OCI-LY7 (cell line): ENCODE measurements around the gene RASAL2. TPM values are rescaled to one million over a fixed set of nuclear protein-coding genes. Genes with fewer than 3 reads are reported as not detected.

Source experiments
- BruUV-seq: library from RNA; stranded (reverse); fragments of 400-500 nt; replicated peaks from 2 replicates; lab custom pipeline; 2021; lab: Mats Ljungman, UMichigan
- CTCF ChIA-PET: fragments of 300-600 bp; sonication (Branson Sonifier 250); formaldehyde crosslinking; loops from one replicate; lab custom pipeline; 2022; ENCODE audit warnings: antibody characterized with exemption; ENCODE audit not compliant: unreplicated experiment; lab: Charles Lee
- POLR2A ChIA-PET: fragments of 300-600 bp; sonication (Branson Sonifier 250); formaldehyde crosslinking; loops from one replicate; lab custom pipeline; 2022; ENCODE audit warnings: antibody characterized with exemption; lab: Charles Lee
- DNase-seq: peaks from one replicate; pipeline ENCODE4 v3.0.0-alpha.2; 2015; ENCODE audit warnings: low spot score
- H2AFZ ChIP-seq: fragments of 200-600 bp; sonication (generic), shearing (Covaris generic); 2 replicates; pipeline ENCODE4 v1.6.1; 2014; ENCODE audit warnings: mild to moderate bottlenecking, antibody characterized with exemption, low read length, moderate library complexity
- H3K27ac ChIP-seq: fragments of 200-600 bp; sonication (generic); 2 replicates; pipeline ENCODE4 v1.5.1; 2014; ENCODE audit warnings: mixed run types, low read depth, mild to moderate bottlenecking, moderate library complexity, low read length, inconsistent platforms; ENCODE audit not compliant: poor library complexity, severe bottlenecking
- H3K36me3 ChIP-seq: fragments of 200-600 bp; sonication (generic); 2 replicates; pipeline ENCODE4 v1.6.1; 2014; ENCODE audit warnings: mild to moderate bottlenecking, antibody characterized with exemption, low read length, moderate library complexity, mixed read lengths; ENCODE audit not compliant: insufficient read depth
- H3K4me1 ChIP-seq: fragments of 200-600 bp; sonication (generic); 2 replicates; pipeline ENCODE4 v1.5.1; 2014; ENCODE audit warnings: mild to moderate bottlenecking, low read length; ENCODE audit not compliant: insufficient read depth, poor library complexity, severe bottlenecking
- H3K4me2 ChIP-seq: fragments of 200-600 bp; sonication (generic); 2 replicates; pipeline ENCODE4 v1.6.1; 2014; ENCODE audit warnings: mild to moderate bottlenecking, low read length
- H3K4me3 ChIP-seq: fragments of 200-600 bp; sonication (generic); 2 replicates; pipeline ENCODE4 v1.5.1; 2014; ENCODE audit warnings: mild to moderate bottlenecking, low read depth, low read length; ENCODE audit not compliant: poor library complexity, severe bottlenecking
- H3K79me2 ChIP-seq: fragments of 200-600 bp; sonication (generic); 2 replicates; pipeline ENCODE4 v1.6.1; 2016; ENCODE audit warnings: low read depth, mild to moderate bottlenecking, low read length, moderate library complexity, mixed read lengths; ENCODE audit not compliant: insufficient read depth
- H3K9me2 ChIP-seq: fragments of 200-600 bp; sonication (generic); 2 replicates; pipeline ENCODE4 v1.6.1; 2016; ENCODE audit warnings: mild to moderate bottlenecking, low read length, mixed read lengths; ENCODE audit not compliant: insufficient read depth
- H3K9me3 ChIP-seq: fragments of 200-600 bp; sonication (generic); 2 replicates; pipeline ENCODE4 v1.6.1; 2014; ENCODE audit warnings: mild to moderate bottlenecking, mixed run types, low read length, mixed read lengths
- H4K20me1 ChIP-seq: fragments of 200-600 bp; sonication (generic); 2 replicates; pipeline ENCODE4 v1.6.1; 2014; ENCODE audit warnings: mild to moderate bottlenecking, antibody characterized with exemption, low read length, moderate library complexity, mixed read lengths; ENCODE audit not compliant: insufficient read depth
- CTCF ChIP-seq: fragments of 200-600 bp; sonication (generic); conservative IDR thresholded peaks from 2 replicates; pipeline ENCODE4 v1.5.1; 2014; ENCODE audit warnings: mild to moderate bottlenecking, antibody characterized with exemption, low read length, moderate library complexity, mixed read lengths
- EZH2phosphoT487 ChIP-seq: fragments of 200-600 bp; sonication (generic); IDR thresholded peaks from 2 replicates; pipeline ENCODE4 v1.6.1; 2018; ENCODE audit warnings: low read depth, borderline replicate concordance, mild to moderate bottlenecking, mixed run types, antibody characterized with exemption, low read length, moderate library complexity, mixed read lengths
- intact Hi-C: fragments of 100-400 bp; cut with micrococcal nuclease; formaldehyde crosslinking; loops from one replicate; pipeline ENCODE4 v1.10.0; 2022; ENCODE audit not compliant: unreplicated experiment
- total RNA-seq, 2 experiments: library from RNA; depleted of rRNA in 1 of 2; stranded (reverse); fragments of >200 nt in 1 of 2; shearing (Covaris generic) in 1 of 2; gene quantifications; 2 replicates each; pipeline ENCODE4 v1.2.3, GENCODE V29; 2014 to 2022

RASAL2 gene
- total RNA-seq, 2 experiments from 2014 or later, result 0.09 to 0.27 TPM

GRCh38 chr1:178057141-178057765, 36.7 kb upstream of the RASAL2 start:
- Histone ChIP-seq H4K20me1 (no peaks in the 10 kb centered on the region), H2AFZ (no peak overlapping the region), H3K4me2 (no peak overlapping the region), H3K79me2 (no peaks in the 10 kb centered on the region), H3K4me1 (no peaks in the 10 kb centered on the region), H3K27ac (no peak overlapping the region), H3K36me3 (no peaks in the 10 kb centered on the region), H3K4me3 (no peak overlapping the region), H3K9me2 (no peaks in the 10 kb centered on the region), H3K9me3 (no peaks in the 10 kb centered on the region)
- no peak for DNase-seq
- TF ChIP-seq EZH2phosphoT487 (no peak), CTCF (no peak)
- POLR2A ChIA-PET, result no interaction called here
- intact Hi-C loops, result loop anchor here (10.0 kb wide), 1 partner anchor 128 kb away; no protein-coding TSS in a partner anchor
- CTCF ChIA-PET, result no interaction called here
- no TSS peak for BruUV-seq

GRCh38 chr1:178057912-178058534, 35.9 kb upstream of the RASAL2 start:
- no peak overlapping the region for H3K27ac ChIP-seq
- CTCF ChIA-PET, result no interaction called here
- no peaks in the 10 kb centered on the region for H3K9me2 ChIP-seq

More at GRCh38 chr1:178057912-178058534, 35.9 kb upstream of the RASAL2 start:
- H3K9me3 ChIP-seq, result no peaks in the 10 kb centered on the region
- DNase-seq, result no peak
- no peaks in the 10 kb centered on the region for H3K79me2 ChIP-seq
- TF ChIP-seq CTCF (no peak), EZH2phosphoT487 (no peak)
- intact Hi-C loops, result loop anchor here (10.0 kb wide), 1 partner anchor 127 kb away; no protein-coding TSS in a partner anchor
- no peaks in the 10 kb centered on the region for H4K20me1 ChIP-seq
- POLR2A ChIA-PET, result no interaction called here
- H2AFZ ChIP-seq, result no peak overlapping the region
- no peak overlapping the region for H3K4me2 ChIP-seq
- no peak overlapping the region for H3K4me3 ChIP-seq
- no TSS peak for BruUV-seq
- H3K4me1 ChIP-seq, result no peaks in the 10 kb centered on the region
- H3K36me3 ChIP-seq, result no peaks in the 10 kb centered on the region
